ENCODE results near the gene ENTPD2. TPM values are rescaled to one million over a fixed set of nuclear protein-coding genes. Genes with fewer than 3 reads are reported as not detected.

ENTPD2 gene
- total and polyA plus RNA-seq, 10 of the 15 experiments (the other 5 are each of a cell fraction or from before 2014, with no cell fraction given), result 0.15 to 1.8 (median 0.65) TPM; not detected in 2

DNA sequence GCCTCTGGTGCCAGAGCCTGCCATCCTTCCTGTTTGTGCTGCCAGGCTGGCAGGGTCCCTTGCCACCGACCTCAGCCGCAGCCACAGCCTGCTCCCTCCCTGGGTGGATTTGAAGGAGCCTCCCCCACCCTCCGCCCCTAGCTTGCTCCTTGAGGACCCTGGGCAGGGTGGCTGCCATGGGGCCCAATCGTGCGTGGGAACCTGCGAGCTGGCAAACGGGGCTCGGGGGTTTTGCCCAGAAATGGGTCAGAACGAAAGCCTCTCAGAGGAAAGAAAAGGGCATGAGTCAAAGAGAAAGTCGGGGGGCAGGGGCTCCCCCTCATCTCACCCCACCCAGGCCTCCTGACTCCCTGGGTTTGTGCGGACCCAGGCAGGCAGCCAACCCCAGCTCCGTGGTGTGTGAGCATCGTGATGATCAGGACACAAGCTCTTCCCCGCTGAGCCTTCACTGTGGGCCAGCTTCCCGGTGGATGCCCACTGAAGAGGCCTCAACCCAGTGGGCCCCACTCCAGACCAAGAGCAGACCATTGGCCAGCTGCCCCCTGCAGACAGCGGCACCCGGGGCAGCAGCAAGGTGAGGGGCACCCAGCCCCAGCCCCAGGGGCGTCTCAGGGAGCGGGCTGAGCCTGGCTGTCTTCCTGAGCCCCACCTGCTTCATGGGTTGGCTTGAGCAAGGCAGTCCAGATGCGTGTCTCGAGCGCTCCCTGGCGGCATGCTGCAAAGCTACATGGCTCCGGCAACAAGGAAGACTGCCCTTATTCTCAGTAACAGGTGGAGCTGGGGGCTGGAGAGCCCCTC lies 19.0 kb downstream of the ENTPD2 start (continued):
- TF ChIP-seq CHD1 (IDR thresholded peaks at IDR 0.05; ENCODE audit: low read depth, low read length), result no peak
- peak; percentile 42 for TF ChIP-seq NR2F1 (conservative IDR thresholded peaks at IDR 0.05)
- no peak for TF ChIP-seq ZNF24 (IDR thresholded peaks at IDR 0.05)
- TF ChIP-seq, protein P1, sequence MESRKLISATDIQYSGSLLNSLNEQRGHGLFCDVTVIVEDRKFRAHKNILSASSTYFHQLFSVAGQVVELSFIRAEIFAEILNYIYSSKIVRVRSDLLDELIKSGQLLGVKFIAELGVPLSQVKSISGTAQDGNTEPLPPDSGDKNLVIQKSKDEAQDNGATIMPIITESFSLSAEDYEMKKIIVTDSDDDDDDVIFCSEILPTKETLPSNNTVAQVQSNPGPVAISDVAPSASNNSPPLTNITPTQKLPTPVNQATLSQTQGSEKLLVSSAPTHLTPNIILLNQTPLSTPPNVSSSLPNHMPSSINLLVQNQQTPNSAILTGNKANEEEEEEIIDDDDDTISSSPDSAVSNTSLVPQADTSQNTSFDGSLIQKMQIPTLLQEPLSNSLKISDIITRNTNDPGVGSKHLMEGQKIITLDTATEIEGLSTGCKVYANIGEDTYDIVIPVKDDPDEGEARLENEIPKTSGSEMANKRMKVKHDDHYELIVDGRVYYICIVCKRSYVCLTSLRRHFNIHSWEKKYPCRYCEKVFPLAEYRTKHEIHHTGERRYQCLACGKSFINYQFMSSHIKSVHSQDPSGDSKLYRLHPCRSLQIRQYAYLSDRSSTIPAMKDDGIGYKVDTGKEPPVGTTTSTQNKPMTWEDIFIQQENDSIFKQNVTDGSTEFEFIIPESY (IDR thresholded peaks at IDR 0.05), result no peak
- TF ChIP-seq HDAC2 (IDR thresholded peaks at IDR 0.05), result no peak
- TF ChIP-seq, protein P2, sequence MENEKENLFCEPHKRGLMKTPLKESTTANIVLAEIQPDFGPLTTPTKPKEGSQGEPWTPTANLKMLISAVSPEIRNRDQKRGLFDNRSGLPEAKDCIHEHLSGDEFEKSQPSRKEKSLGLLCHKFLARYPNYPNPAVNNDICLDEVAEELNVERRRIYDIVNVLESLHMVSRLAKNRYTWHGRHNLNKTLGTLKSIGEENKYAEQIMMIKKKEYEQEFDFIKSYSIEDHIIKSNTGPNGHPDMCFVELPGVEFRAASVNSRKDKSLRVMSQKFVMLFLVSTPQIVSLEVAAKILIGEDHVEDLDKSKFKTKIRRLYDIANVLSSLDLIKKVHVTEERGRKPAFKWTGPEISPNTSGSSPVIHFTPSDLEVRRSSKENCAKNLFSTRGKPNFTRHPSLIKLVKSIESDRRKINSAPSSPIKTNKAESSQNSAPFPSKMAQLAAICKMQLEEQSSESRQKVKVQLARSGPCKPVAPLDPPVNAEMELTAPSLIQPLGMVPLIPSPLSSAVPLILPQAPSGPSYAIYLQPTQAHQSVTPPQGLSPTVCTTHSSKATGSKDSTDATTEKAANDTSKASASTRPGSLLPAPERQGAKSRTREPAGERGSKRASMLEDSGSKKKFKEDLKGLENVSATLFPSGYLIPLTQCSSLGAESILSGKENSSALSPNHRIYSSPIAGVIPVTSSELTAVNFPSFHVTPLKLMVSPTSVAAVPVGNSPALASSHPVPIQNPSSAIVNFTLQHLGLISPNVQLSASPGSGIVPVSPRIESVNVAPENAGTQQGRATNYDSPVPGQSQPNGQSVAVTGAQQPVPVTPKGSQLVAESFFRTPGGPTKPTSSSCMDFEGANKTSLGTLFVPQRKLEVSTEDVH (IDR thresholded peaks at IDR 0.05; ENCODE audit: low read depth, partially characterized antibody), result no peak
- TF ChIP-seq, protein P3, sequence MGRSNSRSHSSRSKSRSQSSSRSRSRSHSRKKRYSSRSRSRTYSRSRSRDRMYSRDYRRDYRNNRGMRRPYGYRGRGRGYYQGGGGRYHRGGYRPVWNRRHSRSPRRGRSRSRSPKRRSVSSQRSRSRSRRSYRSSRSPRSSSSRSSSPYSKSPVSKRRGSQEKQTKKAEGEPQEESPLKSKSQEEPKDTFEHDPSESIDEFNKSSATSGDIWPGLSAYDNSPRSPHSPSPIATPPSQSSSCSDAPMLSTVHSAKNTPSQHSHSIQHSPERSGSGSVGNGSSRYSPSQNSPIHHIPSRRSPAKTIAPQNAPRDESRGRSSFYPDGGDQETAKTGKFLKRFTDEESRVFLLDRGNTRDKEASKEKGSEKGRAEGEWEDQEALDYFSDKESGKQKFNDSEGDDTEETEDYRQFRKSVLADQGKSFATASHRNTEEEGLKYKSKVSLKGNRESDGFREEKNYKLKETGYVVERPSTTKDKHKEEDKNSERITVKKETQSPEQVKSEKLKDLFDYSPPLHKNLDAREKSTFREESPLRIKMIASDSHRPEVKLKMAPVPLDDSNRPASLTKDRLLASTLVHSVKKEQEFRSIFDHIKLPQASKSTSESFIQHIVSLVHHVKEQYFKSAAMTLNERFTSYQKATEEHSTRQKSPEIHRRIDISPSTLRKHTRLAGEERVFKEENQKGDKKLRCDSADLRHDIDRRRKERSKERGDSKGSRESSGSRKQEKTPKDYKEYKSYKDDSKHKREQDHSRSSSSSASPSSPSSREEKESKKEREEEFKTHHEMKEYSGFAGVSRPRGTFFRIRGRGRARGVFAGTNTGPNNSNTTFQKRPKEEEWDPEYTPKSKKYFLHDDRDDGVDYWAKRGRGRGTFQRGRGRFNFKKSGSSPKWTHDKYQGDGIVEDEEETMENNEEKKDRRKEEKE (IDR thresholded peaks at IDR 0.05), result no peak
- peak; percentile 15 for TF ChIP-seq SP1 (IDR thresholded peaks at IDR 0.05; ENCODE audit: low read depth, low read length)
- peak in 1 of 2 experiments; percentile 41; a peak in 1 of 4 replicates for TF ChIP-seq BHLHE40 (IDR thresholded peaks at IDR 0.05; ENCODE audit: borderline replicate concordance in 1 of 2, low read depth in 2 of 2, low read length in 1 of 2)
- no peak for TF ChIP-seq HCFC1 (IDR thresholded peaks at IDR 0.05; ENCODE audit: low read length)
- TF ChIP-seq, protein P4, sequence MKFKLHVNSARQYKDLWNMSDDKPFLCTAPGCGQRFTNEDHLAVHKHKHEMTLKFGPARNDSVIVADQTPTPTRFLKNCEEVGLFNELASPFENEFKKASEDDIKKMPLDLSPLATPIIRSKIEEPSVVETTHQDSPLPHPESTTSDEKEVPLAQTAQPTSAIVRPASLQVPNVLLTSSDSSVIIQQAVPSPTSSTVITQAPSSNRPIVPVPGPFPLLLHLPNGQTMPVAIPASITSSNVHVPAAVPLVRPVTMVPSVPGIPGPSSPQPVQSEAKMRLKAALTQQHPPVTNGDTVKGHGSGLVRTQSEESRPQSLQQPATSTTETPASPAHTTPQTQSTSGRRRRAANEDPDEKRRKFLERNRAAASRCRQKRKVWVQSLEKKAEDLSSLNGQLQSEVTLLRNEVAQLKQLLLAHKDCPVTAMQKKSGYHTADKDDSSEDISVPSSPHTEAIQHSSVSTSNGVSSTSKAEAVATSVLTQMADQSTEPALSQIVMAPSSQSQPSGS (IDR thresholded peaks at IDR 0.05; ENCODE audit: low read length), result no peak
- TF ChIP-seq, protein P5, sequence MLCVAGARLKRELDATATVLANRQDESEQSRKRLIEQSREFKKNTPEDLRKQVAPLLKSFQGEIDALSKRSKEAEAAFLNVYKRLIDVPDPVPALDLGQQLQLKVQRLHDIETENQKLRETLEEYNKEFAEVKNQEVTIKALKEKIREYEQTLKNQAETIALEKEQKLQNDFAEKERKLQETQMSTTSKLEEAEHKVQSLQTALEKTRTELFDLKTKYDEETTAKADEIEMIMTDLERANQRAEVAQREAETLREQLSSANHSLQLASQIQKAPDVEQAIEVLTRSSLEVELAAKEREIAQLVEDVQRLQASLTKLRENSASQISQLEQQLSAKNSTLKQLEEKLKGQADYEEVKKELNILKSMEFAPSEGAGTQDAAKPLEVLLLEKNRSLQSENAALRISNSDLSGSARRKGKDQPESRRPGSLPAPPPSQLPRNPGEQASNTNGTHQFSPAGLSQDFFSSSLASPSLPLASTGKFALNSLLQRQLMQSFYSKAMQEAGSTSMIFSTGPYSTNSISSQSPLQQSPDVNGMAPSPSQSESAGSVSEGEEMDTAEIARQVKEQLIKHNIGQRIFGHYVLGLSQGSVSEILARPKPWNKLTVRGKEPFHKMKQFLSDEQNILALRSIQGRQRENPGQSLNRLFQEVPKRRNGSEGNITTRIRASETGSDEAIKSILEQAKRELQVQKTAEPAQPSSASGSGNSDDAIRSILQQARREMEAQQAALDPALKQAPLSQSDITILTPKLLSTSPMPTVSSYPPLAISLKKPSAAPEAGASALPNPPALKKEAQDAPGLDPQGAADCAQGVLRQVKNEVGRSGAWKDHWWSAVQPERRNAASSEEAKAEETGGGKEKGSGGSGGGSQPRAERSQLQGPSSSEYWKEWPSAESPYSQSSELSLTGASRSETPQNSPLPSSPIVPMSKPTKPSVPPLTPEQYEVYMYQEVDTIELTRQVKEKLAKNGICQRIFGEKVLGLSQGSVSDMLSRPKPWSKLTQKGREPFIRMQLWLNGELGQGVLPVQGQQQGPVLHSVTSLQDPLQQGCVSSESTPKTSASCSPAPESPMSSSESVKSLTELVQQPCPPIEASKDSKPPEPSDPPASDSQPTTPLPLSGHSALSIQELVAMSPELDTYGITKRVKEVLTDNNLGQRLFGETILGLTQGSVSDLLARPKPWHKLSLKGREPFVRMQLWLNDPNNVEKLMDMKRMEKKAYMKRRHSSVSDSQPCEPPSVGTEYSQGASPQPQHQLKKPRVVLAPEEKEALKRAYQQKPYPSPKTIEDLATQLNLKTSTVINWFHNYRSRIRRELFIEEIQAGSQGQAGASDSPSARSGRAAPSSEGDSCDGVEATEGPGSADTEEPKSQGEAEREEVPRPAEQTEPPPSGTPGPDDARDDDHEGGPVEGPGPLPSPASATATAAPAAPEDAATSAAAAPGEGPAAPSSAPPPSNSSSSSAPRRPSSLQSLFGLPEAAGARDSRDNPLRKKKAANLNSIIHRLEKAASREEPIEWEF (IDR thresholded peaks at IDR 0.05; ENCODE audit: insufficient replicate concordance, low read depth, low read length), result no peak
- no peak for TF ChIP-seq TARDBP (IDR thresholded peaks at IDR 0.05; ENCODE audit: borderline replicate concordance)
